A549 (cell line): ENCODE results near the gene ERFL. TPM values are rescaled to one million over a fixed set of nuclear protein-coding genes. Genes with fewer than 3 reads are reported as not detected.

Experiments
- ATAC-seq, 2 experiments: fragments of 200-7000 bp in 1 of 2; fragments of >200 bp in 1 of 2; cut with Nextera tagmentation in 1 of 2; cut with Tn5 transposase in 1 of 2; 3 replicates each; pipeline versions ENCODE4 v1.8.0 to v1.9.1; 2018 to 2020; ENCODE audit warnings: mild to moderate bottlenecking in 1 of 2, moderate library complexity in 1 of 2
- CTCF ChIA-PET: fragments of 300-600 bp; sonication (Branson Sonifier 250); formaldehyde crosslinking; extraction: SDS; loops from one replicate; lab custom pipeline; 2021; ENCODE audit warnings: antibody characterized with exemption, inconsistent platforms; lab: Yijun Ruan, JAX
- POLR2A ChIA-PET: fragments of 350-600 bp; formaldehyde crosslinking; extraction: SDS; loops from one replicate; lab custom pipeline; 2021; ENCODE audit warnings: antibody characterized with exemption, inconsistent platforms; lab: Yijun Ruan, JAX
- DNase-seq, 2 experiments: peaks; one replicate each; pipeline versions ENCODE4 v3.0.0 to v3.0.0-alpha.2; 2011 to 2016; ENCODE audit warnings: low read depth in 1 of 2, low spot score in 1 of 2
- FAIRE-seq: peaks from 2 replicates; lab custom pipeline; 2011; peaks lifted over from hg19 to GRCh38; lab: Jason Lieb, UNC
- H3K27ac ChIP-seq, 2 experiments: fragments of >200 bp; sonication (Bioruptor Twin); formaldehyde crosslinking; 3 replicates each; pipeline ENCODE4 v1.5.1; 2016 to 2017
- H3K4me1 ChIP-seq: fragments of >200 bp; sonication (Bioruptor Twin); formaldehyde crosslinking; 3 replicates; pipeline ENCODE4 v1.6.1; 2016
- H3K4me2 ChIP-seq: fragments of >200 bp; sonication (Bioruptor Twin); formaldehyde crosslinking; 3 replicates; pipeline ENCODE4 v1.6.1; 2016
- H3K4me3 ChIP-seq: fragments of >200 bp; sonication (Bioruptor Twin); formaldehyde crosslinking; 3 replicates; pipeline ENCODE4 v1.5.1; 2016
- H3K9me3 ChIP-seq: fragments of >200 bp; sonication (Bioruptor Twin); formaldehyde crosslinking; 3 replicates; pipeline ENCODE4 v1.6.1; 2016
- BHLHE40 ChIP-seq: IDR thresholded peaks from 2 replicates; pipeline ENCODE4 v1.6.1; 2012; ENCODE audit warnings: low read depth, low read length, inconsistent platforms
- CBX2 ChIP-seq: fragments of 200-600 bp; sonication (generic); IDR thresholded peaks from 2 replicates; pipeline ENCODE4 v1.6.1; 2016; ENCODE audit warnings: low read depth, mild to moderate bottlenecking, borderline replicate concordance
- CBX8 ChIP-seq: fragments of 200-600 bp; sonication (generic); IDR thresholded peaks from 2 replicates; pipeline ENCODE4 v1.6.1; 2016
- CEBPB ChIP-seq, 2 experiments: fragments of >200 bp in 1 of 2; sonication (Bioruptor Twin) in 1 of 2; formaldehyde crosslinking in 1 of 2; IDR thresholded peaks; 2 replicates each; pipeline ENCODE4 v1.6.1; 2012 to 2016
- CHD4 ChIP-seq: fragments of 200-600 bp; sonication (generic); IDR thresholded peaks from 2 replicates; pipeline ENCODE4 v1.6.1; 2016; ENCODE audit warnings: antibody characterized with exemption, mild to moderate bottlenecking, borderline replicate concordance
- CTCF ChIP-seq: fragments of >200 bp; sonication (Bioruptor Twin); formaldehyde crosslinking; IDR thresholded peaks from 3 replicates; pipeline ENCODE4 v1.5.1; 2016
- ELK1 ChIP-seq: fragments of 150-350 bp; IDR thresholded peaks from 2 replicates; pipeline ENCODE4 v1.6.1; 2014; ENCODE audit warnings: low read depth, mild to moderate bottlenecking, low read length
- EP300 ChIP-seq, 2 experiments: fragments of >200 bp; sonication (Bioruptor Twin); formaldehyde crosslinking; IDR thresholded peaks; 2 replicates in 1 of 2; 3 replicates in 1 of 2; pipeline ENCODE4 v1.6.1; 2016 to 2017
- ESRRA ChIP-seq: fragments of 150-350 bp; IDR thresholded peaks from 2 replicates; pipeline ENCODE4 v1.6.1; 2014; ENCODE audit warnings: mild to moderate bottlenecking, low read length, borderline replicate concordance
- FOSL2 ChIP-seq, 2 experiments: fragments of 450-650 bp in 1 of 2; fragments of >200 bp in 1 of 2; sonication (Bioruptor Twin) in 1 of 2; formaldehyde crosslinking; IDR thresholded peaks; 2 replicates each; pipeline versions ENCODE4 v1.5.0 to v1.6.1; 2016 to 2020; ENCODE audit warnings: mild to moderate bottlenecking in 1 of 2, moderate library complexity in 1 of 2
- GATA3 ChIP-seq: IDR thresholded peaks from 2 replicates; pipeline ENCODE4 v1.6.1; 2012; ENCODE audit warnings: borderline replicate concordance
- KDM1A ChIP-seq: fragments of 200-600 bp; sonication (generic); IDR thresholded peaks from 2 replicates; pipeline ENCODE4 v1.6.1; 2016; ENCODE audit warnings: low read depth, mild to moderate bottlenecking
- KDM5A ChIP-seq: fragments of 200-600 bp; sonication (generic); IDR thresholded peaks from 2 replicates; pipeline ENCODE4 v1.6.1; 2016; ENCODE audit warnings: antibody characterized with exemption, mild to moderate bottlenecking
- MAFK ChIP-seq: fragments of 450-650 bp; IDR thresholded peaks from 2 replicates; pipeline ENCODE4 v1.6.1; 2014; ENCODE audit not compliant: partially characterized antibody
- PHF8 ChIP-seq: fragments of 200-600 bp; sonication (generic); IDR thresholded peaks from 2 replicates; pipeline ENCODE4 v1.6.1; 2016; ENCODE audit warnings: low read depth, mild to moderate bottlenecking, antibody characterized with exemption, moderate library complexity, borderline replicate concordance
- POLR2AphosphoS2 ChIP-seq: conservative IDR thresholded peaks from 2 replicates; pipeline ENCODE4 v1.6.1; 2012; ENCODE audit warnings: low read length, improper control_type of control experiment, inconsistent platforms
- RAD21 ChIP-seq, 2 experiments: fragments of >200 bp in 1 of 2; sonication (Bioruptor Twin) in 1 of 2; formaldehyde crosslinking in 1 of 2; IDR thresholded peaks in 1 of 2; conservative IDR thresholded peaks in 1 of 2; 2 replicates in 1 of 2; 3 replicates in 1 of 2; pipeline ENCODE4 v1.6.1; 2012 to 2018; ENCODE audit warnings: inconsistent platforms in 1 of 2
- RFX5 ChIP-seq: fragments of 450-650 bp; IDR thresholded peaks from 2 replicates; pipeline ENCODE4 v1.7.1; 2014; ENCODE audit warnings: antibody characterized with exemption, mild to moderate bottlenecking, moderate library complexity
- SMC3 ChIP-seq: fragments of >200 bp; sonication (Bioruptor Twin); formaldehyde crosslinking; IDR thresholded peaks from 3 replicates; pipeline ENCODE4 v1.6.1; 2018; ENCODE audit warnings: inconsistent platforms
- ZNF302 ChIP-seq: fragments of 250-450 bp; sonication (Bioruptor Pico); IDR thresholded peaks from 2 replicates; pipeline ENCODE4 v1.9.0; 2021; ENCODE audit warnings: inconsistent platforms, mild to moderate bottlenecking, moderate library complexity
- WGBS: methylation state at CpG from one replicate; pipeline ENCODE4 v1.1.6; 2017; ENCODE audit errors: missing lambda C conversion rate; 5-methylcytosine and 5-hydroxymethylcytosine counted together
- polyA minus RNA-seq: library from RNA; depleted of rRNA, polyadenylated mRNA; stranded (reverse); fragments of >200 nt; gene quantifications from 2 replicates; pipeline ENCODE4 v1.2.3, GENCODE V29; 2011; rRNA and poly(A)+ RNA removed
- polyA plus RNA-seq, 4 experiments: library from polyadenylated mRNA; depleted of rRNA in 3 of 4; stranded (reverse); fragments of >200 nt; fragmentation: RNase III in 1 of 4; extraction: RNeasy Plus Mini Kit Qiagen cat#74134 plus additional on column Dnase treatment in 1 of 4; gene quantifications; 2 replicates in 3 of 4; 3 replicates in 1 of 4; pipeline ENCODE4 v1.2.3, GENCODE V29; 2011 to 2017

ERFL gene
- polyA plus RNA-seq (2011; rRNA removed): 0.19 and 0.21 TPM in 2 replicates
- 0.07 and 0.08 TPM in 2 replicates for polyA plus RNA-seq (2012; cell fraction: cytosol; rRNA removed)
- 0.50 and 0.82 TPM in 2 replicates for polyA plus RNA-seq (2012; cell fraction: nucleus; rRNA removed)
- polyA plus RNA-seq (2017; fragmentation: RNase III; extraction: RNeasy Plus Mini Kit Qiagen cat#74134 plus additional on column Dnase treatment): 0.10 to 0.20 TPM (median 0.15 TPM) in 3 replicates
- 0.17 TPM in 1 of 2 replicates, not detected in the other for polyA minus RNA-seq

GRCh38 chr19:41928221-41928683 is at the start of gene ERFL:
Gene ERFL, minus strand, starts transcription at chr19:41928449. Its CDS starts 15,530 bp downstream, at chr19:41912919.
- peak within 1 kb of the TSS; percentile 59 for H3K4me3 ChIP-seq
- WGBS: 1% methylated on average over 49 of the region's 49 CpGs
- peak within 1 kb of the TSS; percentile 99 for H3K4me2 ChIP-seq
- ATAC-seq (peak; percentile 33 to 61), FAIRE-seq (no peak), DNase-seq (no peak)
- ChIA-PET POLR2A (interaction anchor here (0.6 to 1.0 kb wide), 2 partner anchors 55 to 68 kb away, joined by 3 to 5 read pairs; partner anchors contain the start of gene RPS19), CTCF (interaction anchor here (0.9 to 9.9 kb wide), 8 partner anchors 9 to 93 kb away, joined by 3 to 163 read pairs (median 5); partner anchors contain the start of genes CD79A and RABAC1)
- no peaks in the 10 kb centered on the region for H3K9me3 ChIP-seq
- peaks cover 13% of the 10 kb centered on the region; the same call in 1 of the 3 replicates for H3K4me1 ChIP-seq
- TF ChIP-seq CBX2 (no peak), BHLHE40 (no peak), CTCF (0 out of 3 replicates have a peak, but pooled peaks have one; percentile 21), KDM1A (no peak), CEBPB (IDR thresholded peaks at IDR 0.05) (no peak), PHF8 (no peak), SMC3 (0 out of 3 replicates have a peak, but pooled peaks have one; percentile 2), EP300 (IDR thresholded peaks at IDR 0.05) (no peak), KDM5A (no peak), FOSL2 (IDR thresholded peaks at IDR 0.05) (no peak), FOSL2 (CRISPR knock-in tag; IDR thresholded peaks at IDR 0.05) (no peak), RAD21 (conservative IDR thresholded peaks at IDR 0.05 in 1 of 2, IDR thresholded peaks at IDR 0.05 in 1 of 2) (no peak), POLR2AphosphoS2 (no peak)
- TF ChIP-seq, all 56 proteins: peak for 2
- peak within 1 kb of the TSS; percentile 29 to 77; a peak in 4 of 6 replicates for H3K27ac ChIP-seq

GRCh38 chr19:41977916-41978315 is 49.7 kb upstream of the ERFL start:
- TF ChIP-seq RFX5 (no peak), MAFK (no peak), CBX8 (no peak), ELK1 (no peak), CEBPB (IDR thresholded peaks at IDR 0.05) (no peak), ZNF302 (CRISPR knock-in tag) (no peak), CTCF (no peak), GATA3 (no peak), ESRRA (no peak), PHF8 (no peak), CHD4 (no peak)
- Histone ChIP-seq H3K4me2 (no peak overlapping the region), H3K9me3 (no peaks in the 10 kb centered on the region), H3K4me3 (no peak overlapping the region), H3K4me1 (no peaks in the 10 kb centered on the region), H3K27ac (no peak overlapping the region)
- ChIA-PET CTCF (interaction anchor here (1.1 to 2.3 kb wide), 3 partner anchors 21 to 46 kb away, joined by 4 to 12 read pairs (median 7); no protein-coding TSS in a partner anchor), POLR2A (no interaction called here)
- WGBS: 73% methylated on average over 22 of the region's 22 CpGs
- no peak for ATAC-seq
- no peak for DNase-seq
- FAIRE-seq: no peak
